NCI-H1417 treated with DMSO at 0.1 percent for 48 hours (cell line): ENCODE data around the gene POU2F2.

Experiments
- DNase-seq: peaks from one replicate; lab custom pipeline; 2025; lab: John Stamatoyannopoulos, UW

POU2F2 gene

GRCh38 chr19:42125536-42125935, 6.7 kb downstream of the POU2F2 start:
- no peak for DNase-seq

GRCh38 chr19:42124386-42124901, 7.8 kb downstream of the POU2F2 start:
- no peak for DNase-seq

DNA sequence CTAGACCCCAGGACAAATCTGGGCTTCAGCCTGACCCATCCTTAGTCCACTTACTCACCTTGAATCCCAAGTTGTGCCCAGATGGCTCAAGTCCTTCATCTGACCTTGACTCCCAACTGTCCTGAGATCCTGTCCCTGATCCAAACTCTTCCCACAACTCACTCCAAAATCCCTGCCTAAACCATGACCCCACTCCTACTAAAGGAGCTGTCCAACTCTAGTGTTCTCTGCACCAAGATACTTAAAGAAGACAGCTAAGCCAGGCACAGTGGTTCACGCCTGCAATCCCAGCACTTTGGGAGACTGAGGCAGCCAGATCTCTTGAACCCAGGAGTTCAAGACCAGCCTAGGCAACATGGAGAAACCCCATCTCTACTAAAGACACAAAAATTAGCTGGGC, 8.5 kb downstream of the POU2F2 start:
- DNase-seq = no peak

- DNase-seq = no peak
Measured at GRCh38 chr19:42122691-42123607, 9.3 kb downstream of the POU2F2 start.

DNA sequence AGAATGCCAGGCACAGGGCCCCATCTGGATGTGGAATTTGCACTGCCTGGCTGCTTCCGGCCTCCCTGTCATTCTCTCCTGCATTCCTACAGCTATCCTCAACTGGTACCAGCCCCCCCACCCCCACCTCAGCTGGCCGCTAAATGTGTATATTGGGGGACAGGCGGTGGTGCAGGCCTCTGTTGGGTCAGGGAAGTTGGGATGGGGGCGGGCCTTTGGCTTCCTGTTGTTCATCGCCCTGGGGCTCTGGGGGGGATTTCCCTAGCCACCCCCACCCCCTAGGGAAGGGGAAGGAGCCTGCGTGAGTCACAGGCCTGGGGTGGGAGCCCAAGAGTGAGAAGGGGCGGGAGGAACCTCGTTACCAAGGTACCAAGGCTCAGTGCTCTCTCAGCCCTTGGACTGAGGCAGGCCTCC, 10.6 kb downstream of the POU2F2 start:
- no peak for DNase-seq

DNA sequence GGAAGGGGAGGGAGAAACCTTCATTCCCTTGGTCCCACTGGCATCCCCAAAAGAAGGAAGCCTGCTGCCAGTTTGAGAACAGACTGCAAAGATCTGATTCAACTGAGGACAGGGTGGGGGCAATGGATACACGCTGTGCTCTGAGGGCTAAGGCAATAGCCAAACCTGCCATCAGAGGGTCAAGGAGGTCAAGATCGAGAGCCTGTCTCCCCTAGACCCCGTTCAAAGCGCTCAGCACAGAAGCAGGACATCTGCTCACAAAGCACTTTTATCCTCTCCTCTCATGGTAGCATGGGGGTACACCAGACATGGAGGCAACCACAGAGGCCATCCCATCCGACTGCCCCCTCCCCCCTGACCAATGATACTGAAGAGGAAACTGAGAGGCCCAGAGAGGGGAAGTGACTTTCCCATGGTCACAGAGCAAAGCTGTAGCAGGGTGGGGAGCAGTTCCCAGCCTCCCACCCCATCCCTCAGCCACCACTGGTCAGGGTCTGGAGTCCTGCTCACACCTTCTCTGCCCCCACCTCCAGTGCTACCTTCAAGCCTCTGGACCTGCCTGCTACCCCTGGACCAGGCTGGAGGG, 11.1 kb downstream of the POU2F2 start:
- no peak for DNase-seq

GRCh38 chr19:42120276-42120980, 11.8 kb downstream of the POU2F2 start:
- DNase-seq = no peak

DNA sequence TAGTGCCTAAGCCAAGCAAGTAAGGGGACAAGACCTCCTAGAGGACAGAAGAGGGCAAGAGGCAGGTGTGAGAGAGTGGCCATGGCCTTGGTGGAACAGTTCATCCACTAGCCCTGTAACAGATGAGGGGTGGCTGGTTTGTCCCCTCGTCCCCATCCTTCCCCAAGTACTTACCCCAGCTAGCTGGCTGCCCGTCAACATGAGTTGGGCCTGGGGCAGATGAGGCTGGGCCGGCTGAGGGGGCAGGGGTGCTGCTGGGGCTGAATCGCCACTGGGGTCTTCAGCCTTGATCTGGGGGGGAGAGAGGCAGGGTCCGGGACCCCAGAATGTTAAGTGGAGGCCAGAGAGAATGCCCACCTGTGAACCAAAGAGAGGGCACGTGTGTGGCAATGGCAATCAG, 15.2 kb downstream of the POU2F2 start:
- DNase-seq = no peak

DNA sequence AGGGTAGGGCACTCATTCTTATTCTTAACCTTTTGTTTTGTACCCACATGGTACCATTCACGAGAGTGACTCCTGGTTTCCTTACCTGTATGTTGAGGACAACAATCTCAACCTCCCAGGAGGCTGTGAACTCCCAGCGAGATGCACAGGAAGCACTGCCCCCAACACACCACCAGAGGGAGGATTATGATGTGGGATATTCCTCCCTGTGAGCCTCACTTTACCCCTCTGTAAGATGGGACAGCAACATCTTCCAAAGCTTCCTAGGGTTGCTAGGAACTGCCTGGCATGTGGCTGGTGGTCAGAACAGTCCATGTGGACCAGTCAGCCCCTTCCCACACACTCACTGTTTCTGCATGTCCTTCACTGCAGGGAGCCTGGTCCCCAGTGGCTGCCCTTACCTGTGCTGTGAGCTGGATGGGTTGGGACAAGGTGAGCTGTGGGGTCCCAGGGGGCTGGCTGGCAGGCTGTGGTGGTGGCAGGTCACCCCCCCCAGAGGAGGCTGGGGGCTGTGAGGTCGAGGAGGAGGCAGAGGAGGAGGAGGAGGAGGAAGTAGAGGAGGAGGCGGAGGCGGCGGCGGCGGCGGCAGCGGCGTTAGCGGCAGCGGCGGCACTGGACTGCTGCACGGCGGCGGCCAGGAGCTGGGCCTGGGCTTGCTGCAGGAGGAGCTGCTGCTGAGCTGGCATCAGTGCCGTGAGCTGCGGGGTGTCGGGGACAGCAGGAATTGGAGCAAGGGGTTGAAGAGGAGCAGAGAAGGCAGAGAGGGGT, 15.8 kb downstream of the POU2F2 start:
- no peak for DNase-seq

DNA sequence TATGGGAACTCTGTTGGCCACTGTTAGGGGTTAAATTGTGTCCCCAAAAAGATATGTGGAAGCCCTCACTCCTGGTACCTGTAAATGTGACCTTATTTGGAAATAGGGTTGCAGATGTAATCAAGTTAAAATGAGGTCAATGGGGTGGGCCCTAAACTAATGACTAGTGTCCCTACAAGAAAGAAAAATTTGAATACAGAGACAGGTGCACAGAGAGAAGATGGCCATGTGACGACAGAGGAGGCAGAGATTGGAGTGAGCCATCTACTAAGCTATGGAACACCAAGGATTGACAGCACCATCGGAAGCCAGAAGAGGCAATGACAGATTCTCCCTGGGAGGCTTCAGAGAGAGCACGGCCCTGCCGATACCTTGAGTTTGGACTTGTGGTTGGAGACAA, 16.5 kb downstream of the POU2F2 start:
- DNase-seq = no peak

DNA sequence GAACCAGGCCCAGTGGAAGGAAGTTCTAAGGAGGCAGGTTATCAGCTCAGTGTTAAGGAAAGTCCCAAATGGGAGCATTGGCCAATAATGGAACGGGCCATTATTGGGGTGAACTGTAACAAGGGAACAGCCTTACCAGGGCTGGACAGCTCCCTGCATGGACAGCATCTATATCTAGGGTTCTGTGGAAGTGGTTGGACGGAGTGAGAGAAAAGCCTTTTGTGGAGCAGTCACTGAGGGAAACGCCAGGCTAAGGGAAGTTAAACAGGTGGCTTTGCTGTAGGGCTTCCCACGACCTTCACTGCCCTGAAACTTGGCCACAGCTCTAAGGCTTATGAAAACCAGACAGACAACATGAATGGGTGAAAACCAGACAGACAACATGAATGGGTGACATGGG, 17.0 kb downstream of the POU2F2 start:
- no peak for DNase-seq

- no peak for DNase-seq
Measured at GRCh38 chr19:42114412-42114811, 17.8 kb downstream of the POU2F2 start.

DNA sequence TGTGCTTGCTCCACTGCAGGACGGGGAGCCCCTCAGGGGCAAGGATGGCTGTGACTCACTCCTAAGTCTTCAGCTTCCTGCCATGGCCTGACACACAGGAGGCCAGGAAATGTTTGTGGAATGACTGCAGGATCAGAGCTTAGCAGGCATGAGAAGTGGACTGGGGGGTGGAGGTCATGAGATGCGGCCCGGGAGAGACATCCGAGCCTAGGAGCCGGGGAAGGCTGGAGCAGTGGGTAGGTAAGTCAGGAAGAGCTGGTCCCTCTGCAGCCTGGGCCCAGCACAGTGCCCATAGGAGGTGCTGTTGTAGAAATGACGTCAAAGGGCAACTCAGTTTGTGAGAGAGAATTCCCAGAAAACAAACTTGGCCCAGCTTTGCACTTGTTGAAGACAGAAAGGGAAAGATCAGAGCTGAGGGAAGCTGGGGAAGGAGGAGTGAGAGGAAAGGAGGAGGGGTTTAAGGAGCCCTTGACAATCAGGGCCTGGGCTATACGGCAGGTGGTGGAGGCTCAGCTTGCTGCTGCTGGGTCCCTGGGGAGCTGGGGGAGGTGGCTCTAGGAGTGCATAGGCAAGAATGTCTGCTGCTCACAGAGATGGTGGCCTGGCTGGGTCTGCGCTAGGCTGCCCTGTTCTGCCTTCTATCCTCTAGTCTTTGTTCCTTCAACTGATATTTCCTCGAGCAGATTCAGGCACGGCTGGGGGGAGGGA, 18.5 kb downstream of the POU2F2 start:
- DNase-seq = no peak

GRCh38 chr19:42111811-42112210, 20.4 kb downstream of the POU2F2 start:
- no peak for DNase-seq

DNA sequence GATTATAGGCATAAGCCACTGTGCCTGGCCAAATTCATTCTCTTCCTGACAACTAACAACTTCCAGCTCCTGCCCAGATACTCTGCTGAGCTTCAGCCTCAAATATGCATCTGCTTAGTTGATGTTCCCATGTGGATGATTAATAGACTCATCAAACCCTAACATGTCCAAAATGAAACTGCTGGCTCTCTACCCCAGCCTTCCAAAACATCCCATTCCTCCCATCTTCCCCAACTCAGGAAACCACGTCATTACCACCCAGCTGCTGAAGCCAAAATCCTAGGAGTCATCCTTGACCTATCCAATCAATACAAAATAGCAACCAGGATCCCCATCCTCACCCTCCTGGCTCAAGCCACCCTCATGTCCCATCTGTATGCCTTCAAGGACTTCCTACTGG, 20.9 kb downstream of the POU2F2 start:
- no peak for DNase-seq

- DNase-seq = no peak
Measured at GRCh38 chr19:42110658-42111057, 21.6 kb downstream of the POU2F2 start.

DNA sequence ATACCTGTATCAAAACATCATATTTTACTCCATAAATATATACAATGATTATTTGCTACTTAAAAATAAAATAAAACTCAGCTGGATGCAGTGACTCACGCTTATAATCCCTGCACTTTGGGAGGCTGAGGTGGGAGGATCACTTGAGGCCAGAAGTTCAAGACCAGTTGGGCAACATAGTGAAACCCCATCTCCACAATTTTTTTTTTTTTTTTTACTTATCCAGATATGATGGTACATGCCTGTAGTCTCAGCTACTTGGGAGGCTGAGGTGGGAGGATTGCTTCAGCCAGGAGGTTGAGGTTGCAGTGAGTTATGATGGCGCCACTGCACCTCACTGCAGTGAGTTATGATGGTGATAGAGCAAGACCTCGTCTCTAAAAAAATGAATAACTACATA, 22.4 kb downstream of the POU2F2 start:
- DNase-seq = no peak

DNA sequence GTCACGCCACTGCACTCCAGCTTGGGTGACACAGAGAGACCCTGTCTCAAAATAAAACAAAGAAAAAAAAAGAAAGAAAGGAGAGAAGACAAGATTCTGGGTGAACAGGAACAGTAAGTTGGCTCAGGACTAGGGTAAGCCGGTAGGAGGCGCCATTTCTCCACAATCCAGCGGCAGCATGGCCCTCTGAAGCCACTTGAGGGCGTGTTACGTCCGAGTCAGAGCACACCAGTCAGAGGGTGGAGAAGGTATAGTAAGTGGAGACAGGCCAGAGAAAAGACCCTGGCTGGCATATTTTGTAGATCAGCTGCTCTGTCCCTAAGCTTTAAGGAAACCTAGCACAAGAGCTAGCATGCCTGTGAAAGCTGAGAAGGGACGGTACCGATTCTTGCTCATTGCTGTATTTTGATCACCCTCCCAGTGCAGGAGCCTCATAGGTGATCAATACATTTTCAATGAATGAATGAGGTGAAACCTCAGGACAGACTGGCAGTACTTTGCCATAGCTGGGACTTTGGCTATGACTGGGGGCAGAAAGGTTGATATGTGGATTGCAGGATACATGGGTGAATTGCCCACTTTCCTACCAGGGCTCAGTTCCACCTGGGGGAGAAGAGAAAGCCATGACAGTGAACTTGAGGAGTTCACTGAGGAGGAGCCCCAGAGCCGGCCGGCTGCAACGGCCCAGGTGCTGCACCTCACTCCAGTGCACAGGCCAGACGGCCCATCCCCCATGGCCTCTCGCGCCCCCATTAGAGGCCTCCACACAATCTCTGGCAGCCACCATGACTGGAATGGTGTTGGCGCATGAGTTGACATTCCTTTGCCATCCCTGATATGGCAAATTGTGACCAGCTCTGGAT, 23.5 kb downstream of the POU2F2 start:
- no peak for DNase-seq

GRCh38 chr19:42105368-42105767, 26.9 kb downstream of the POU2F2 start:
- no peak for DNase-seq

DNA sequence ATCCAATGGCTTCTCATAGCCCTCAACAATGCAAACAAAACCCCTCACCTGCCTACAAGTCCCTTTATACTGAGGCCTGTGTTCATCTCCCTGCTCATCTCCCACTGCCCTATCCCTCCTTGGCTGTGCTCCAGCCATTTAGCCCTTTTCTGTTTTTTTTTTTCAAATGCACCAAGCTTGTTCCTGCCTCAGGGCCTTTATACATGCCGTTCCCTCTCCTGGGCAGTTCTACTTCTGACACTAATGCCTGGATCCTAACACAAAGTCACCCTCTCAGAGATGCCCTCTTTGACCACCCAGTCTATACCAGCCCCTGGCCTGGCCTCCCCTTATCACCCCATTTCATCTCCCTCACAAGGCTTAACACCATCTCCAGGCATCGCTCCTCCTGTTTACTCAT, 29.4 kb downstream of the POU2F2 start:
- DNase-seq = no peak
